Measurements from ENCODE around the gene TMUB1. TPM values are rescaled to one million over a fixed set of nuclear protein-coding genes. Genes with fewer than 3 reads are reported as not detected.

The TMUB1 gene
- total and polyA plus RNA-seq, 12 donors = 5.2 to 152 (median 43.4) TPM

- Histone ChIP-seq H3K27me3 (no peaks in the 10 kb centered on the region), H3K4me3 (no peak overlapping the region), H3K36me3 (replicated peaks in 1 of 2) (peaks cover 0 to 34% of the 10 kb centered on the region in 2 donors), H3K9me3 (replicated peaks in 1 of 3) (no peaks in the 10 kb centered on the region), H3K27ac (no peak overlapping the region), H3K4me1 (replicated peaks in 1 of 2) (peaks cover 6 to 12% of the 10 kb centered on the region in 2 donors)
- WGBS, 4 donors = 87 to 91% (median 90%) methylated on average over 13 to 17 of the region's 17 CpGs
- intact Hi-C loops (cut with DNase I) = no loop called here
- no peak for DNase-seq
- TF ChIP-seq CTCF (IDR thresholded peaks at IDR 0.05) (no peak), POLR2A (IDR thresholded peaks at IDR 0.05) (no peak)
Observed at GRCh38 chr7:151032936-151033863, 50.1 kb downstream of the TMUB1 start.

Other genes with a start within 250 kb of the TMUB1 start
- under 1 TPM in 3 of 9 donors, not detected in 6; 0.11 to 0.29 (median 0.15) TPM for gene AOC1, start 231.0 kb downstream of the TMUB1 start, total RNA-seq
- under 1 TPM in 2 of 3 donors, not detected in 1; 0.10 to 0.32 TPM for gene AOC1, start 231.0 kb downstream of the TMUB1 start, polyA plus RNA-seq
- 10 to 100 TPM in 1 of 9 donors, 1 to 10 TPM in 8; 1.1 to 10.7 (median 4.7) TPM for gene KCNH2, start 105.2 kb downstream of the TMUB1 start, total RNA-seq
- 10 to 100 TPM in 1 of 3 donors, 1 to 10 TPM in 2; 4.5 to 18.7 (median 6.8) TPM for gene KCNH2, start 105.2 kb downstream of the TMUB1 start, polyA plus RNA-seq
- gene NOS3, start 92.5 kb downstream of the TMUB1 start, total RNA-seq = 10 to 100 TPM in 7 of 9 donors, 1 to 10 TPM in 2; 5.0 to 26.5 (median 15.4) TPM
- gene NOS3, start 92.5 kb downstream of the TMUB1 start, polyA plus RNA-seq = 10 to 100 TPM in 2 of 3 donors, 1 to 10 TPM in 1; 2.2 to 23.3 (median 14.9) TPM
- under 1 TPM in 7 of 9 donors, not detected in 2; 0.23 to 0.74 (median 0.39) TPM for gene ATG9B, start 59.0 kb downstream of the TMUB1 start, total RNA-seq
- 1 to 10 TPM in 2 of 3 donors, under 1 TPM in 1; 0.53 to 7.8 (median 2.1) TPM for gene ATG9B, start 59.0 kb downstream of the TMUB1 start, polyA plus RNA-seq
- 10 to 100 TPM; 18.6 to 62.3 (median 51.5) TPM for gene ABCB8, start 55.0 kb downstream of the TMUB1 start, total RNA-seq
- gene ABCB8, start 55.0 kb downstream of the TMUB1 start, polyA plus RNA-seq = 10 to 100 TPM; 15.5 to 57.4 (median 50.8) TPM
- 1 to 10 TPM in 4 of 9 donors, under 1 TPM in 4, not detected in 1; 0.24 to 2.3 (median 1.1) TPM for gene ASIC3, start 35.0 kb downstream of the TMUB1 start, total RNA-seq
- 10 to 100 TPM in 2 of 3 donors, 1 to 10 TPM in 1; 1.2 to 32.7 (median 10.0) TPM for gene ASIC3, start 35.0 kb downstream of the TMUB1 start, polyA plus RNA-seq
- gene CDK5, start 25.6 kb downstream of the TMUB1 start, total RNA-seq = 10 to 100 TPM; 15.4 to 29.8 (median 23.5) TPM
- 10 to 100 TPM; 15.8 to 19.3 (median 15.9) TPM for gene CDK5, start 25.6 kb downstream of the TMUB1 start, polyA plus RNA-seq
- 100 to 1,000 TPM in 7 of 9 donors, 10 to 100 TPM in 2; 40.8 to 179 (median 146) TPM for gene SLC4A2, start 23.9 kb downstream of the TMUB1 start, total RNA-seq
- 100 to 1,000 TPM in 2 of 3 donors, 10 to 100 TPM in 1; 31.5 to 258 (median 157) TPM for gene SLC4A2, start 23.9 kb downstream of the TMUB1 start, polyA plus RNA-seq
- gene FASTK, start 2.7 kb downstream of the TMUB1 start, total RNA-seq = 100 to 1,000 TPM in 1 of 9 donors, 10 to 100 TPM in 8; 42.0 to 112 (median 82.8) TPM
- gene FASTK, start 2.7 kb downstream of the TMUB1 start, polyA plus RNA-seq = 100 to 1,000 TPM in 2 of 3 donors, 10 to 100 TPM in 1; 21.4 to 516 (median 281) TPM
- 100 to 1,000 TPM in 1 of 9 donors, 10 to 100 TPM in 8; 17.2 to 105 (median 49.1) TPM for gene AGAP3, start 3.0 kb upstream of the TMUB1 start, total RNA-seq
- 100 to 1,000 TPM in 2 of 3 donors, 10 to 100 TPM in 1; 18.3 to 236 (median 111) TPM for gene AGAP3, start 3.0 kb upstream of the TMUB1 start, polyA plus RNA-seq
- not detected for gene GBX1, start 84.2 kb upstream of the TMUB1 start, total RNA-seq
- not detected for gene GBX1, start 84.2 kb upstream of the TMUB1 start, polyA plus RNA-seq
- gene ASB10, start 103.8 kb upstream of the TMUB1 start, total RNA-seq = not detected
- not detected for gene ASB10, start 103.8 kb upstream of the TMUB1 start, polyA plus RNA-seq
- not detected for gene H2BK1, start 127.0 kb upstream of the TMUB1 start, total RNA-seq
- not detected for gene H2BK1, start 127.0 kb upstream of the TMUB1 start, polyA plus RNA-seq
- 100 to 1,000 TPM in 1 of 9 donors, 10 to 100 TPM in 8; 20.8 to 110 (median 30.8) TPM for gene ABCF2, start 143.7 kb upstream of the TMUB1 start, total RNA-seq
- gene ABCF2, start 143.7 kb upstream of the TMUB1 start, polyA plus RNA-seq = 10 to 100 TPM; 15.6 to 36.9 (median 16.1) TPM
- 10 to 100 TPM; 42.3 to 84.1 (median 62.5) TPM for gene CHPF2, start 149.0 kb upstream of the TMUB1 start, total RNA-seq
- 10 to 100 TPM; 15.8 to 87.8 (median 58.7) TPM for gene CHPF2, start 149.0 kb upstream of the TMUB1 start, polyA plus RNA-seq
- 100 to 1,000 TPM in 6 of 9 donors, 10 to 100 TPM in 3; 62.7 to 147 (median 109) TPM for gene SMARCD3, start 165.2 kb upstream of the TMUB1 start, total RNA-seq
- gene SMARCD3, start 165.2 kb upstream of the TMUB1 start, polyA plus RNA-seq = 100 to 1,000 TPM in 2 of 3 donors, 10 to 100 TPM in 1; 46.4 to 194 (median 147) TPM